WTC11 (cell line): ENCODE measurements around the gene WDR90. TPM values are rescaled to one million over a fixed set of nuclear protein-coding genes. Genes with fewer than 3 reads are reported as not detected.

Source experiments
- ATAC-seq: fragments of 200-7000 bp; cut with Tn5 transposase; 2 replicates; pipeline ENCODE4 v1.10.0; 2021; ENCODE audit warnings: mild to moderate bottlenecking, moderate library complexity
- CTCF ChIA-PET: fragments of 300-600 bp; sonication (Branson Sonifier 250); formaldehyde crosslinking; loops from one replicate; lab custom pipeline; 2021; ENCODE audit warnings: antibody characterized with exemption; lab: Charles Lee
- POLR2A ChIA-PET: fragments of 350-600 bp; sonication (Branson Sonifier 250); formaldehyde crosslinking; loops from one replicate; lab custom pipeline; 2021; ENCODE audit warnings: antibody characterized with exemption; lab: Charles Lee
- DNase-seq: peaks from one replicate; pipeline ENCODE4 v3.0.0; 2021; ENCODE audit warnings: low spot score
- H3K27ac Mint-ChIP-seq: 2 replicates; pipeline ENCODE4 v1.8.0; 2021; ENCODE audit warnings: mixed read lengths
- H3K27me3 Mint-ChIP-seq: 2 replicates; pipeline ENCODE4 v1.8.0; 2021; ENCODE audit warnings: low read depth, mild to moderate bottlenecking, moderate library complexity, mixed read lengths
- H3K36me3 Mint-ChIP-seq: 2 replicates; pipeline ENCODE4 v1.8.0; 2021; ENCODE audit warnings: mixed read lengths
- H3K4me1 Mint-ChIP-seq: 2 replicates; pipeline ENCODE4 v1.8.0; 2022; ENCODE audit warnings: mixed read lengths
- H3K4me3 Mint-ChIP-seq: 2 replicates; pipeline ENCODE4 v1.8.0; 2021; ENCODE audit warnings: mild to moderate bottlenecking, moderate library complexity, mixed read lengths
- H3K9me3 Mint-ChIP-seq: 2 replicates; pipeline ENCODE4 v1.8.0; 2021; ENCODE audit warnings: mixed read lengths
- CBFB ChIP-seq: sonication (generic); formaldehyde crosslinking; IDR thresholded peaks from 2 replicates; pipeline ENCODE4 v1.8.1; 2022; ENCODE audit warnings: mild to moderate bottlenecking, low read depth, missing genetic modification reagents
- ETV6 ChIP-seq: sonication (generic); formaldehyde crosslinking; IDR thresholded peaks from 2 replicates; pipeline ENCODE4 v1.8.1; 2022; ENCODE audit warnings: mild to moderate bottlenecking, missing genetic modification reagents
- NR1H2 ChIP-seq: sonication (generic); formaldehyde crosslinking; IDR thresholded peaks from 2 replicates; pipeline ENCODE4 v1.9.0; 2021; ENCODE audit warnings: mild to moderate bottlenecking, moderate library complexity, missing genetic modification reagents
- NR3C1 ChIP-seq: sonication (generic); formaldehyde crosslinking; conservative IDR thresholded peaks from 2 replicates; pipeline ENCODE4 v1.8.1; 2023; ENCODE audit warnings: low read depth, mild to moderate bottlenecking, missing genetic modification reagents
- RORB ChIP-seq: fragments of 250-450 bp; sonication (Bioruptor Pico); IDR thresholded peaks from 2 replicates; pipeline ENCODE4 v1.9.0; 2021; ENCODE audit warnings: mild to moderate bottlenecking
- TCF7 ChIP-seq: sonication (generic); formaldehyde crosslinking; IDR thresholded peaks from 2 replicates; pipeline ENCODE4 v1.8.0; 2022; ENCODE audit warnings: mild to moderate bottlenecking, low read depth, missing genetic modification reagents, moderate library complexity
- USF2 ChIP-seq: sonication (generic); formaldehyde crosslinking; IDR thresholded peaks from 2 replicates; pipeline ENCODE4 v1.8.1; 2023; ENCODE audit warnings: mild to moderate bottlenecking, missing genetic modification reagents, moderate library complexity
- ZBTB43 ChIP-seq: sonication (generic); formaldehyde crosslinking; IDR thresholded peaks from 2 replicates; pipeline ENCODE4 v1.8.1; 2023; ENCODE audit warnings: mild to moderate bottlenecking, missing genetic modification reagents
- ZNF219 ChIP-seq: sonication (generic); formaldehyde crosslinking; IDR thresholded peaks from 2 replicates; pipeline ENCODE4 v1.8.0; 2023; ENCODE audit warnings: missing genetic modification reagents, mild to moderate bottlenecking, borderline replicate concordance
- ZNF425 ChIP-seq: fragments of 250-450 bp; sonication (Bioruptor Pico); conservative IDR thresholded peaks from 2 replicates; pipeline ENCODE4 v1.9.0; 2021; ENCODE audit warnings: mild to moderate bottlenecking
- total RNA-seq: library from RNA; stranded (reverse); gene quantifications from 3 replicates; pipeline ENCODE4 v1.2.3, GENCODE V29; 2021
- TF ChIP-seq, protein P1 (sequence below): sonication (generic); formaldehyde crosslinking; IDR thresholded peaks from 2 replicates; pipeline ENCODE4 v1.8.0; 2022; ENCODE audit warnings: missing genetic modification reagents
- TF ChIP-seq, protein P2 (sequence below): sonication (generic); formaldehyde crosslinking; IDR thresholded peaks from 2 replicates; pipeline ENCODE4 v1.8.1; 2022; ENCODE audit warnings: missing genetic modification reagents, borderline replicate concordance
- TF ChIP-seq, protein P3 (sequence below): fragments of 250-450 bp; sonication (Bioruptor Pico); IDR thresholded peaks from 2 replicates; pipeline ENCODE4 v2.1.2; 2022; ENCODE audit warnings: mild to moderate bottlenecking, moderate library complexity

Gene WDR90
- total RNA-seq, 1 experiment from 2014 or later: 75.8 TPM

GRCh38 chr16:682493-683395 is 33.6 kb downstream of the WDR90 start (continued):
- TF ChIP-seq, protein P1, sequence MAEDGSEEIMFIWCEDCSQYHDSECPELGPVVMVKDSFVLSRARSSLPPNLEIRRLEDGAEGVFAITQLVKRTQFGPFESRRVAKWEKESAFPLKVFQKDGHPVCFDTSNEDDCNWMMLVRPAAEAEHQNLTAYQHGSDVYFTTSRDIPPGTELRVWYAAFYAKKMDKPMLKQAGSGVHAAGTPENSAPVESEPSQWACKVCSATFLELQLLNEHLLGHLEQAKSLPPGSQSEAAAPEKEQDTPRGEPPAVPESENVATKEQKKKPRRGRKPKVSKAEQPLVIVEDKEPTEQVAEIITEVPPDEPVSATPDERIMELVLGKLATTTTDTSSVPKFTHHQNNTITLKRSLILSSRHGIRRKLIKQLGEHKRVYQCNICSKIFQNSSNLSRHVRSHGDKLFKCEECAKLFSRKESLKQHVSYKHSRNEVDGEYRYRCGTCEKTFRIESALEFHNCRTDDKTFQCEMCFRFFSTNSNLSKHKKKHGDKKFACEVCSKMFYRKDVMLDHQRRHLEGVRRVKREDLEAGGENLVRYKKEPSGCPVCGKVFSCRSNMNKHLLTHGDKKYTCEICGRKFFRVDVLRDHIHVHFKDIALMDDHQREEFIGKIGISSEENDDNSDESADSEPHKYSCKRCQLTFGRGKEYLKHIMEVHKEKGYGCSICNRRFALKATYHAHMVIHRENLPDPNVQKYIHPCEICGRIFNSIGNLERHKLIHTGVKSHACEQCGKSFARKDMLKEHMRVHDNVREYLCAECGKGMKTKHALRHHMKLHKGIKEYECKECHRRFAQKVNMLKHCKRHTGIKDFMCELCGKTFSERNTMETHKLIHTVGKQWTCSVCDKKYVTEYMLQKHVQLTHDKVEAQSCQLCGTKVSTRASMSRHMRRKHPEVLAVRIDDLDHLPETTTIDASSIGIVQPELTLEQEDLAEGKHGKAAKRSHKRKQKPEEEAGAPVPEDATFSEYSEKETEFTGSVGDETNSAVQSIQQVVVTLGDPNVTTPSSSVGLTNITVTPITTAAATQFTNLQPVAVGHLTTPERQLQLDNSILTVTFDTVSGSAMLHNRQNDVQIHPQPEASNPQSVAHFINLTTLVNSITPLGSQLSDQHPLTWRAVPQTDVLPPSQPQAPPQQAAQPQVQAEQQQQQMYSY: 0 out of 2 replicates have a peak, but pooled peaks have one; percentile 13

DNA sequence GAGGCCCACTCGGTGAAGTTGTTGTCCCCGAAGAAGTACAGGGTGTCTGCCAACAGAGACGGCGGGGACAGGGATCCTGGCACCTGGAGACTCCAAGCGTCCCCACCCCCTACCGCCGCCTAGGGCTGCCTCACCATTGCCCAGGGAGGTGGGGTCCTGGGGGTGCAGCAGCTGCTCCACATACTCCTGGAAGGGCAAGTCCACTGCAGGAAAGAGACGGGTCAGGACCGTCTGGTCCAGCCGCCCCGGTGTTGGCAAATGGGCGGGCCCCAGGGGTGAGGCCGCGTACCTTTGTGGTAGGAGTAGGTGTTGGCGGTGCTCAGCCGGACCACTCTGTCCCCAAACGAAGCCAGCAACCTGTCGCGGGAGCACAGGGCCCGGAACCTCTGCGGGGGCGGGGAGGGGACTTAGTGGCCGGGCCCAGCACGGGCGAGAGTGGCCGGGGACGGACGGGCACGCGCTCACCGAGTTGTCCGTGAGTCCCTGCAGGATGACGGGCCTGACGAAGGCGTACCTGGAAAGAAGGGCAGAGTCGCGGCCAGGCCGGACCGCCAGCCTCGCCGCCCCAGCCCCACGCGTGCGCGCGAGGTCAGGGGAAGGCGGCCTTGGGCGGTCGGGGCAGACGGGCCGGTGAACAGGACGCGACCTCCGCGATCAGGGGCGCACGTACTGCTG is 34.4 kb downstream of the WDR90 start:
- ATAC-seq: no peak
- Mint-ChIP-seq H3K4me1 (peaks cover 19% of the 10 kb centered on the region), H3K4me3 (peak overlapping the region; percentile 76), H3K27ac (no peak overlapping the region; the same call in 1 of the 2 replicates), H3K27me3 (no peaks in the 10 kb centered on the region), H3K9me3 (no peaks in the 10 kb centered on the region), H3K36me3 (peaks cover 25% of the 10 kb centered on the region)
- ChIA-PET POLR2A (interaction anchor here (1.1 to 1.6 kb wide), 2 partner anchors 10 to 12 kb away, joined by 4 to 6 read pairs; no protein-coding TSS in a partner anchor), CTCF (interaction anchor here (0.9 to 1.7 kb wide), 6 partner anchors 12 to 58 kb away, joined by 3 to 5 read pairs (median 3); partner anchors contain the start of genes ANTKMT, CIAO3 and RHOT2)
- DNase-seq: no peak
- TF ChIP-seq RORB (CRISPR knock-in tag) (no peak), ZNF219 (CRISPR knock-in tag) (no peak), ZBTB43 (CRISPR knock-in tag) (no peak), TCF7 (CRISPR knock-in tag) (no peak), USF2 (no peak), CBFB (no peak), NR1H2 (CRISPR knock-in tag) (no peak), ZNF425 (no peak), NR3C1 (CRISPR knock-in tag) (no peak), ETV6 (CRISPR knock-in tag) (no peak; the same call in 1 of the 2 replicates)
- TF ChIP-seq, protein P2, sequence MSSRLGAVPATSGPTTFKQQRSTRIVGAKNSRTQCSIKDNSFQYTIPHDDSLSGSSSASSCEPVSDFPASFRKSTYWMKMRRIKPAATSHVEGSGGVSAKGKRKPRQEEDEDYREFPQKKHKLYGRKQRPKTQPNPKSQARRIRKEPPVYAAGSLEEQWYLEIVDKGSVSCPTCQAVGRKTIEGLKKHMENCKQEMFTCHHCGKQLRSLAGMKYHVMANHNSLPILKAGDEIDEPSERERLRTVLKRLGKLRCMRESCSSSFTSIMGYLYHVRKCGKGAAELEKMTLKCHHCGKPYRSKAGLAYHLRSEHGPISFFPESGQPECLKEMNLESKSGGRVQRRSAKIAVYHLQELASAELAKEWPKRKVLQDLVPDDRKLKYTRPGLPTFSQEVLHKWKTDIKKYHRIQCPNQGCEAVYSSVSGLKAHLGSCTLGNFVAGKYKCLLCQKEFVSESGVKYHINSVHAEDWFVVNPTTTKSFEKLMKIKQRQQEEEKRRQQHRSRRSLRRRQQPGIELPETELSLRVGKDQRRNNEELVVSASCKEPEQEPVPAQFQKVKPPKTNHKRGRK (CRISPR knock-in tag): no peak
- TF ChIP-seq, protein P1: no peak
- TF ChIP-seq, protein P3, sequence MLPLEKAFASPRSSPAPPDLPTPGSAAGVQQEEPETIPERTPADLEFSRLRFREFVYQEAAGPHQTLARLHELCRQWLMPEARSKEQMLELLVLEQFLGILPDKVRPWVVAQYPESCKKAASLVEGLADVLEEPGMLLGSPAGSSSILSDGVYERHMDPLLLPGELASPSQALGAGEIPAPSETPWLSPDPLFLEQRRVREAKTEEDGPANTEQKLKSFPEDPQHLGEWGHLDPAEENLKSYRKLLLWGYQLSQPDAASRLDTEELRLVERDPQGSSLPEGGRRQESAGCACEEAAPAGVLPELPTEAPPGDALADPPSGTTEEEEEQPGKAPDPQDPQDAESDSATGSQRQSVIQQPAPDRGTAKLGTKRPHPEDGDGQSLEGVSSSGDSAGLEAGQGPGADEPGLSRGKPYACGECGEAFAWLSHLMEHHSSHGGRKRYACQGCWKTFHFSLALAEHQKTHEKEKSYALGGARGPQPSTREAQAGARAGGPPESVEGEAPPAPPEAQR: no peak
